Stimulated activated CD8-positive, alpha-beta memory T cell treated with anti-CD3 and anti-CD28 coated beads, Interleukin-15, amount 100 ng/mL, for 48 hours (primary cell): ENCODE measurements around the gene NHSL1.

Source experiments
- DNase-seq, 2 donors: peaks; one replicate each; pipeline ENCODE4 v3.0.0-alpha.2; 2020; ENCODE audit warnings: low read depth in 2 of 2

NHSL1 gene, protein sequence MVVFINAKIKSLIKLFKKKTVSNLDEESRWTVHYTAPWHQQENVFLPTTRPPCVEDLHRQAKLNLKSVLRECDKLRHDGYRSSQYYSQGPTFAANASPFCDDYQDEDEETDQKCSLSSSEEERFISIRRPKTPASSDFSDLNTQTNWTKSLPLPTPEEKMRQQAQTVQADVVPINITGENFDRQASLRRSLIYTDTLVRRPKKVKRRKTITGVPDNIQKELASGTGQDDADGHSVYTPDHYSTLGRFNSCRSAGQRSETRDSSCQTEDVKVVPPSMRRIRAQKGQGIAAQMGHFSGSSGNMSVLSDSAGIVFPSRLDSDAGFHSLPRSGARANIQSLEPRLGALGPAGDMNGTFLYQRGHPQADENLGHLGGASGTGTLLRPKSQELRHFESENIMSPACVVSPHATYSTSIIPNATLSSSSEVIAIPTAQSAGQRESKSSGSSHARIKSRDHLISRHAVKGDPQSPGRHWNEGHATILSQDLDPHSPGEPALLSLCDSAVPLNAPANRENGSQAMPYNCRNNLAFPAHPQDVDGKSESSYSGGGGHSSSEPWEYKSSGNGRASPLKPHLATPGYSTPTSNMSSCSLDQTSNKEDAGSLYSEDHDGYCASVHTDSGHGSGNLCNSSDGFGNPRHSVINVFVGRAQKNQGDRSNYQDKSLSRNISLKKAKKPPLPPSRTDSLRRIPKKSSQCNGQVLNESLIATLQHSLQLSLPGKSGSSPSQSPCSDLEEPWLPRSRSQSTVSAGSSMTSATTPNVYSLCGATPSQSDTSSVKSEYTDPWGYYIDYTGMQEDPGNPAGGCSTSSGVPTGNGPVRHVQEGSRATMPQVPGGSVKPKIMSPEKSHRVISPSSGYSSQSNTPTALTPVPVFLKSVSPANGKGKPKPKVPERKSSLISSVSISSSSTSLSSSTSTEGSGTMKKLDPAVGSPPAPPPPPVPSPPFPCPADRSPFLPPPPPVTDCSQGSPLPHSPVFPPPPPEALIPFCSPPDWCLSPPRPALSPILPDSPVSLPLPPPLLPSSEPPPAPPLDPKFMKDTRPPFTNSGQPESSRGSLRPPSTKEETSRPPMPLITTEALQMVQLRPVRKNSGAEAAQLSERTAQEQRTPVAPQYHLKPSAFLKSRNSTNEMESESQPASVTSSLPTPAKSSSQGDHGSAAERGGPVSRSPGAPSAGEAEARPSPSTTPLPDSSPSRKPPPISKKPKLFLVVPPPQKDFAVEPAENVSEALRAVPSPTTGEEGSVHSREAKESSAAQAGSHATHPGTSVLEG (N-terminal part only)

DNA sequence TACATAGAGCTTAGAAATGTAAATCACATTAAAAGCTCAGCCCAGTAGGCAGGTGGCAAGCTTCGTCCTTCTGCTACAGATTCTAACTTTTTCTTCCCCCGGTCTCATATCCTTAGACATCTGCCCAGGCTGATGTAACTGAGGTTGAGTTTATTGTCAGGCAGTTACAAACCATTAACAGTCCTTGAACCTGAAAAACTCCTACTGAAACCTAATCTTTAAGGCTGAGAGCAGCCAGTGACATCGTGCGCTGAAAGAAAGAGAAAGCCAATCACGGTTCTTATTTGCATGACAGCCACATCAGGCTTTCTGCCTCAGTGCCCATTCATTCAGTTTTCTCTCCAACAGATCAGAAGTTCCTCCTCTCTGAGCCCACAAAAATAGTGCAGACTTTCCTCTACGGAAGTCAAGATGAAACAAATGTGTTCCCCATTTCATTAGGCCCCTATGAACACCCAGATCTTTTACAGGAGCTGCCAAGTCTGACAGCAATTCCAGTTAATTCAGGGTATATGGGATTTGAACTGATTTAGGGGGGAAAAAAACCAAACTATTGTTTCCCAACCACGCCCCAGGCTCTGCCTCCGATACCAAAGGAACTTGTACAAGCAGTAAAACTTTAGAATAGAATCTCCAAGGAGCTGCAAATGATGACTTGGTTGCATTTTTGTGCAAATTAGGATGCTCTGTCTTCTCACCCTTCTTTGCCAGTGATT, at the start of gene NHSL1:
NHSL1 (minus strand) TSS at position 192 of the 716 bp plus-strand sequence. CDS start 204 bp downstream, outside the sequence.
- no peak for DNase-seq

DNA sequence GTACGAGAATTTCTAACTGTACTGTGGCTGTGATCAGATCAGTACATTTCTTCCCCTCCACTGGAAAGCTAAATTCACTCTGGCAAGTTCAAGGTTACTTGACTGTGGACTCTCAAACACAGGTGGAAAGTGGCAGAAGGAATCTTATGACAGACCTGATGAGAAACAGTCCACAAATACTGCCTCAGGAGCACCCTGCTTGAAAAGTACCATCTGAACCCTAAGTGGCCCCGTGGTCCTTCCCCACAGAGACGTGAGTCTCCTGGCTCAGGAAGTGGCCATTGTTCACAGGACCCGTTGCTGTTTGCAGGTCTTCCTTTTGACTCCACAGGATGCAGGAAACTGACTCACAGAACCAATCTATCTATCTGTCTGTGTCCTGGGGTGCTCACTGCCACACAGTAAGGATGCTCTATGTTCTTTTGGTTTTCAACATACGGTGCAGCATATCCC, 47.5 kb upstream of the NHSL1 start:
- peak in 1 of 2 donors; percentile 0 for DNase-seq

GRCh38 chr6:138545621-138545980, 46.3 kb upstream of the NHSL1 start:
- DNase-seq = no peak

DNA sequence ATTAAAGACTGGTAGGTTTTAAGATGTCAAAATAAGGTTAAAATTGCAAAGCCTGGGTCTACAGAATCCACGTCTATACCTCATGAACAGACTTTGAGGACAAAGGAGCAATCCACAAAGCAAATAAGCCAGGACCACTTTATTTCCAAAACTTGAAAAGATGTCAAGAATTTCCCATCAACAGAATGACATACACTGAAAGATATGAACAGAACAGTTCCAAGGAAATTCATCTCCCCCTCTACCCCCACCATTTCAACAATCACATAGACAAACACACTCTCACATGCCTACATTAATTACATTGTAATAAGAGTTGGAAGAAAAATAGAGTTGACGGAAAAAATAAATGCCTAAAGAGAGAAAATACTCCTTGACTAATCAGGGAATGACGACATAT, 45.2 kb upstream of the NHSL1 start:
- DNase-seq = no peak

DNA sequence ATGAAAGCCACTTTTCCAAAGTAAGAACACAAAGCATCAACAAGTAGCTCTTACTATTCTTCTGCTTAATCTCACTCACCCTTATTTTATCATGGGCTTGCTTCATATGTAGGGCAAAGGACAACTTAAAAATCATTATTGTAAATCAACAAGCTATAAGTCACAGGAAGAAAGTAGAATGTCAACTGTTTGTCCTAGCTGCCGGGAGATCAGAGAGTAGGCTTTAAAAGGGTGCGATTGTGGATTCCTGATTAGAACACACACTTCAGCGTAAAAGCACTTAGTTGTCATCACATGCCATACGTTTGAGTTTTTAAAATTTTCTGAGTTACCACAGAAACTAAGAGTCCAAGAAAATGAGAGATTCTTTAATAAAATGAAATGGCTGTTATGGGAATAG, 44.4 kb upstream of the NHSL1 start:
- no peak for DNase-seq

DNA sequence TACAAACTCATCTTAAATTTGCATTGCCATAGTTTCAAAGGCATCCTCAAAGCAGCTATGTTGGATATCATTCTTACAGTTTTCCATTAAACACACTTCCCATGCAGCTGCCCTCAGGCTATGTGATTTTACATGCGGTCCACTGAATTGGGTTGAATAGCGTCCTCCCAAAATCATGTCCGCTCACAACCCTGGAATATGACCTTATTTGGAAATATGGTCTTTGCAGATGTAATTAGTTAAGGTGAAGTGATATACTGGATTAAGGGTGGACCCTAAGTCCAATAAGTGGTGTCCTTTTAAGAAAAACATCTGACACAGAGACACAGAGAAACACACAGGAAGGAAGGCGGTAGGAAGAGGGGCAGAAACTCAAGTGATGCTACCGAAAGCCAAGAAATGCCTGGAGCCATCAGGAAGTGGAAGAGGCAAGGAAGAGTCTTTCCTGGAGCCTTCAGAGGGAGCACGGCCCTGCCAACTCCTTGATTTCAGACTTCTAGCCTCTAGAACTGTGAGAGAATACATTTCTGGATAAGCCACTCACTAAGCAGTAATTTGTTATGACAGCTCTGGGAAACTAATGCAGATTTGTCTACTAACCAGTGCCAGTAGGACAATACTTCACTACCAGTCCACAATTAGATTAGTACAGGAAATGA, 42.7 kb upstream of the NHSL1 start:
- DNase-seq = no peak

- no peak for DNase-seq
Measured at GRCh38 chr6:138540468-138540867, 41.2 kb upstream of the NHSL1 start.

DNA sequence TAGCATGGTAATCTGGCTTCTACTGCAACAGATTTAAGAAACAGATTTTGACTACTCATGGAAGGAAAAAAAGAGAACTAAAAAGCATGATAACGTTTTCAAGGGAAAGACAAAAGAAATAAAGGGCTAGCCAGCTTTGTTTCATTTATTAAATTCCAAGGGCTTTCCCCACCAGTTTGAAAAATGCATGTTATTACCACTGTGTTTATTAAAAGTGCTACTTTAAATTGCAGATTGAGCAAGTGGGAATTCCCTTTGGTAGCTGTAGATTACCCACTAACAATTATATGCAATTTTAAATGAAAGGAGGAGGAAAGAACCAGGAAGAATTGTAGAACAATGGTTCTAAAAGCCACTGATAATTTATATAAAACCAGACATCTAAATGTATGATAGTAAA, 40.6 kb upstream of the NHSL1 start:
- DNase-seq = no peak

GRCh38 chr6:138538390-138539031, 39.2 kb upstream of the NHSL1 start:
- no peak for DNase-seq

- DNase-seq = no peak
Measured at GRCh38 chr6:138537106-138537505, 37.8 kb upstream of the NHSL1 start.

DNA sequence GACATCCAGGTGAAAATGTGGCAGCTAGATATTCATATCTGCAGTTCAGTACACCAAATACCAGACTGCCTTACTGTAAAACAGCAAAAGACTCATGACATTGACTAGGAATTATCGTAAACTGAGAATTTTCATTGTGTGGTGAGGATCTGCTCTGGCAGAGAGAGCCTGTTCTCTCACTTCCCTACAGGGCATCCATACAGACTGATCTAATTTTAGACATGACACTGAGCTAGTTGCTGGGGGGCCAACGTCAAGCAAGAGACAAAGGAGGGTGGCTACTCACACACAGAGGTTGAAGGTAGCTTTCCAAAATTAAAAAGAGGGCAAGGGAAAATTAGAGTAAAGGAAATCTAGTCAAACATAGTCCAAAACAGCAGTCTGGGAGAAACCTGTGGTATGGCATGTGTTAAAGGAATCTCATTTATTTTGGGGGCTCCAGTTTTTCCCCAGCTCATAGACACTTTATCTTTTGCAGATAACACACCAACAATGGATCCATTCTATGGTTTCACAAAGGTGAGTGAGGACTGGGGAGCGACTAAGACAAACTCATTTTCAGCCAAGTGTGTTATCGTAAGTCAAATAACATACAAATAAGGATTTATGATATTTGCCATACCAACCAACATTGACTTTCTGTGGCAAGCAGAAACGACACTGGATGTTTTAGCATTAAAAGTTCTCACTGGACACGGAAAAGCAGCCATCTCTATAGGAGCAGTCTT, 36.6 kb upstream of the NHSL1 start:
- no peak for DNase-seq

- no peak for DNase-seq
Measured at GRCh38 chr6:138533667-138534066, 34.4 kb upstream of the NHSL1 start.

- no peak for DNase-seq
Measured at GRCh38 chr6:138531387-138531786, 32.1 kb upstream of the NHSL1 start.

- DNase-seq = no peak
Measured at GRCh38 chr6:138529478-138529877, 30.2 kb upstream of the NHSL1 start.

- DNase-seq = no peak
Measured at GRCh38 chr6:138528956-138529355, 29.7 kb upstream of the NHSL1 start.

GRCh38 chr6:138528137-138528536, 28.8 kb upstream of the NHSL1 start:
- DNase-seq = no peak

GRCh38 chr6:138527411-138528088, 28.3 kb upstream of the NHSL1 start:
- DNase-seq = no peak

DNA sequence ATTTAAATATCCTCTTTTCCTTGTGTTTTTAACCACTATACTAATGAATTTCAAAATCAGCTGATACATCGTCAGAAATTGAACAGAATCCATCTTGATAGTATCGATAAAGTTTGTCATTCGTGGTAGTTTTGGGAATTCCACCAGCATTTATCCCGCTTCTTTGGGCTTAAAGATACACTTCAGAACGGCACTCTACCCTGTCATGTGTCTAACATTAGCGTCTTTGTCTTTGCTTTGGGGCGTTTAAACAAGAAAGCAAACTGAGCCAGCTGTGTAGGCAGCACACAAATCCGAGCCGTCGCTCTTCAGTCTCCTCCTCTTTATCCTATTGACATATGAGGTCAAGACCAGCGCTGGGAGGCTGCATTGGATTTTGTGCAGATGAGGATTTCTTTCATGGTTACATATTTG, 27.5 kb upstream of the NHSL1 start:
- DNase-seq = no peak

GRCh38 chr6:138525355-138525754, 26.1 kb upstream of the NHSL1 start:
- no peak for DNase-seq
